ENCODE data around the gene LAIR2.
"Not testable (repeated sequence)": the region's sequence is repeated elsewhere in the genome, so short reads cannot be mapped to it uniquely, and the experiment has no call there.

LAIR2 gene

DNA sequence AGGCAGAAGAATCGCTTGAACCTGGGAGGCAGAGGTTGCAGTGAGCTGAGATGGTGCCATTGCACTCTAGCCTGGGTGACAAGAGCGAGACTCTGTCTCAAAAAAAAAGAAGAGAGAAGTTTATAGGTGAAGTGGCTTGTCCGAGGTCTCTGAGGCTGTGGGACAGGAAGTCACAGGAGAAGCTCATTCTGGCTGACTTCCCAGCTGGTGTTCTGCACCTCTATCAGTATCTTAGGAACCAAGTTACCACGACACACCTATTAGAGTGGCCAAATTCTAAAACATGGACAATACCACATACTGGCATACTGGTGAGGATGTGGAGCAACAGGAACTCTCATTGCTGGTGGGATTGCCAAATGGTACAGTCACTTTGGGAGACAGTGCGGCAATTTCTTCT lies 7.3 kb upstream of the LAIR2 start:
- DNase-seq: not testable (repeated sequence)

DNA sequence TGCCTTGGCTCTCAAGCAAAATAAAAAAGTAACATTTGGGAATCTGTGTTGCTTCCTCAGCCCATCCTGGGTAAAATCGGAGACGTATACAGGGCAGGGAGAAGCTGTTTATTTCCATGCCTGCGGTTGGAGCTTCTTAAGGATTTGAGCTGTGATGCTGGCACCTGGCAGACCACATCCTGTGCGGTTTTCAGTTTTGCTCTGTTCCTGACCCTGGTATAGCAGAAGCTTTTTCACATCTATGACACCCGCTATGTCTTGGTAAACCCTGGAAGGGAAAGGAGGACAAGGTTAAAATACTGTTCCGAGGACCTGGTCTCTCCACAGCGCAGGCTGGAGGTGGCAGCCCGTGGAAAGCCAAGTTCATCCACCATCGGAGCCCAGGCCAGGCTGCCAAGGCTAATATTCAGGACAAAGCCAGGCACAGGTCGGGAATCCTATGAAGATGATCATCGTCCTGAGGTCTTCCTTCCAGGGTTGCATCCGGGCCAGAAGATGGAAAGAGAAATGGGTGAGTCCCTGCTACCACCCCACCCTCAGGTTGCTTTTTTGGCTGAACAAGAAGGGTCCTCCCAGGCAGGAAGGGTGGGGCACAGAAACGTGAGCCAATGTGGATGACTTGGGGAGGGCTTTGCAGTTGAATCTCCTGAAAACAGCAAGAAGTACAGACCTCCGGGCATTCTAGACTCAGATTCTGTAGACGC lies 4.7 kb upstream of the LAIR2 start:
- not testable (repeated sequence) for DNase-seq

DNA sequence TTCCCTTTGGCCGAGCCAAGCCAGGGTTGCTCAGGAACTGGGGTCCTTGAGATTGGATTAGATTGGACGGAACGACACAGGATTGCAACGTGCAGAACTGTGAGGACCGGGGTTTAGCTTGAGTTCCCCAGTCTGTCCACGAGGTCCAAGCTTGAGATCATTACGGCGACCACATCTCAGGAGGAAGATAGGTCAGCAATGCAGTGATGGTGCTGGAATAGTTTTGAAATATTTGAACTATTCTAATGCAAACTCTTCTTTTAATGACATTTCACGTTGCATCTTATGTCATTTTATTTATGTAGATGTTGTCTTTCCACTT lies 4.2 kb upstream of the LAIR2 start:
- DNase-seq: not testable (repeated sequence)

GRCh38 chr19:54505542-54505941 lies 2.9 kb downstream of the LAIR2 start:
- DNase-seq: not testable (repeated sequence)

GRCh38 chr19:54506079-54506478 lies 3.4 kb downstream of the LAIR2 start:
- DNase-seq: no peak

DNA sequence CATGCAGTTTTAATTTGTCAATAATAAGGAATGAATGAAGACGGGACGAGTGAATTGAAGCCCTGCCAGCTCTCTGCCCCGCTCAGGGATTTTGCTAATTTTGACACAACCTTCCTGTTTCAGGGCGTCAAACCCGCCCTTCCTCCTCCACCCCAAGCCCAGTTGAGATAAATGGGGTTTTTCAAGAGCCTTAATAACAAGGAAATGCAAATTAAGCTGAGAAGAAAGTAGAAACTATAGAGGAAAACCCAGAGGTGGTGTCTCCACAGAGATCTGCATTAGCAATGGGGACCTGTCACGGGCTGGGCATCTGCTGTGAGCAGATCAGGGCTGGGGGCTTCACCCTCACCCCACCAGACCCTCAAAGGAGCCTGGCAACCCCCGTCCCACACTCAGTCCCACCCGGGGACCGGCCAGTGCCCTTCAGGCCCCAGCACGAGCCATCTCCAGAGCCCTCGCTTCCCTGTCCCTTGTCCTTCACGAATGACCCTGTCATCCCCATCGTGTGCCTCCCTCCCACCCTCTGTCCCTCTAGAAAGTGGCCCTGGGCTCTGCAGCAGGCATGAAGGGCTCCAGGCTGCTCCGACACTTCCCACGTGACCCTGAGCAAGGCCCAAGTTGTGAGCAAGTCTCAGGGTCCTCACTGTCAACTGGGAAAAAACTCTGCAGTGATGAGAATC lies 4.5 kb downstream of the LAIR2 start:
- not testable (repeated sequence) for DNase-seq

GRCh38 chr19:54507824-54508223 lies 5.2 kb downstream of the LAIR2 start:
- no peak for DNase-seq

GRCh38 chr19:54508487-54508886 lies 5.9 kb downstream of the LAIR2 start:
- DNase-seq: not testable (repeated sequence)

- not testable (repeated sequence) for DNase-seq
Measured at GRCh38 chr19:54509200-54509940, 6.7 kb downstream of the LAIR2 start.

GRCh38 chr19:54515156-54515555 lies 12.5 kb downstream of the LAIR2 start:
- DNase-seq: no peak

DNA sequence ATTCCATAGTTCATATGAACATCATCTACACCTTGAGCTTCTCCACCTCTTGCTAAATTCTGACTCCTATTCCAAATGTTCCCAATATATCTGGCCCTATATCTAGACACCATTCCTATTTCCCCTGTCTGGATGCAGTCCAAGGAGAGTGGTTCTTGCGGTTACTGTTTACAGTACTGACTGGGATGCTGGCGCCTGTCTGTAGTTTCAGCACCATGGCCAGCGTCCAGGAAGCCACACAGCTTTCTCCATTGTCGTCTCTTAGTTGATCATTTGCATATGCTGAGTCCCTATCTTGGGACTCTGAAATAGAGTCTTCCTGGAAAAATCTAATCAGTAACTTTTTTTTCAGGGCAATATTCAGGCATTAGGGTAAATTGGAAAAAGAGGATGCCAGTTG lies 14.9 kb downstream of the LAIR2 start:
- DNase-seq: peak; percentile 43

DNA sequence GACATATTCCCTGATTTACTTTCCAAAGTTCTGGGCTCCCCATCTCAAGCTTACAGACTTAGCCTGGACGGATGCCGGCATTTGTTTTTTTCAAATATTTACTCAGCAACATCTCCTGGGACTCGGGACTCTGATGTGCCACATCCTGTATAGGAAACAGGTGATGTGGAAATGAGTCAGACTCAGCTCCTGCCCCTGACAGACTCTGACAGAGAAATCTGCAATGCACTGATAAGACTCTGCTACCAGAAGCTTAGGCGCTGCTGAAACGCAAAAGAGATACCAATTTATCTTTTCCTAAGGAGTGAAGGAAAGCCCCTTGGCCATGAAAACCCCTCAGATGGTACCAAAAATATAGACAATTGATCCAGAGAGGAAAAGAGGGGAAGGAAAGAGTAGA lies 16.2 kb downstream of the LAIR2 start:
- peak; percentile 53 for DNase-seq

GRCh38 chr19:54521022-54521859 lies 18.6 kb downstream of the LAIR2 start:
- no peak for DNase-seq

GRCh38 chr19:54521860-54522513 lies 19.4 kb downstream of the LAIR2 start:
- DNase-seq: no peak

DNA sequence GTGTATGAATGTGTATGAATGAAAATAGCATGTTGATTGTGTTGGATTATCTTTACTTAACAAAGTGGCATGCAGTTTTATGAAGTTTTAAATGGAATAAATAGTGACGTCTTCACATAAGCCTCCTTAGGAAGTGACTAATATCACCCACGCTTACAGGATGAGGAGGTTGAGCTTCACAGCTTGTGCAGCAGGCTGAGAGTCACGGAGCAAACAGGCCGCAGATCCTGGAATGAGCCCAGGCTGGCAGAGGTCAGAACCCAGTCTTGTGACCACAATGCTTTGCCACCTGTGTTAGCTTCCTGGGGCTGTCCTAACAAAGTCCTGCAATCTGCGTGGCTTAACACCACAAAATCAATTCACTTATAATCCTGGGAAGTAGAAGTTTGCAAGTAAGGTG lies 20.8 kb downstream of the LAIR2 start:
- DNase-seq: no peak

DNA sequence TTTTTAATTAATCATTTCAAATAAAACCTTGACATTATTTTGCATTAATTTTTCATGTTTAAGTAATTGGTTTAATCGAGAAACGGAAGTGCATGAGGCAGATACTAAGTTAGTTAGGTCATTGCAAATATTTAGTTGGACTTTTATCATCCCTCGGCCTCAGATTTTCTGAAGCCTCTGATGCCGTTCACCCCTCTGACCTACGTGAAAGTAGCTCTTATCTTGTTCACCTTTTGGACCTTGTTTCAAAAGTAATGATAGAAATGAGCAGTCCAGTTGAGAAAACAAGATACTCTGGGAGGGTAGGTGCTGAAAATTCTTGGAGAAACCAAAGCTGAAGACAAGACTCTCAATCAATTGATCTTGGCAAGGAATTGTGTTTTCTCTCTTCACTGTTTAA lies 23.0 kb downstream of the LAIR2 start:
- DNase-seq: no peak

- no peak for DNase-seq
Measured at GRCh38 chr19:54526972-54527371, 24.3 kb downstream of the LAIR2 start.

DNA sequence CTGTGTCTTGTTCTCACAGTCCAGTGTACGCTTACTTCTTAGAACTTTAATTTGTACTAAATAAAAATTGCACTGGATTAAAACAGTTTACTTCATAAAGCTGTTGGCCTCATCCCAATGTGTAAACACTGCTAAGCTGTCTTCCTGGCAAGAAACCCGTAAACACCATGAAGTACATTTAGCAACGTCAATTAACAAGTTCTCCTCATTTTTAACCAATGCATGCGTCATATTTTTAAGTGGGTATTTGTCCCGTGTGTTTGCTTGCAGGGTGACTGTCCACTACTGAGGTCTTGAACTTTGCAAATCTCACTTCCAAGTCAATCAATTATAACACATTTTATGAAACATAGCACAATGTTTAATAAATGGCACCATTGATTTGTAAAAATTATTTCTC lies 28.2 kb downstream of the LAIR2 start:
- DNase-seq: no peak

GRCh38 chr19:54532528-54532927 lies 29.9 kb downstream of the LAIR2 start:
- DNase-seq: peak; percentile 53

DNA sequence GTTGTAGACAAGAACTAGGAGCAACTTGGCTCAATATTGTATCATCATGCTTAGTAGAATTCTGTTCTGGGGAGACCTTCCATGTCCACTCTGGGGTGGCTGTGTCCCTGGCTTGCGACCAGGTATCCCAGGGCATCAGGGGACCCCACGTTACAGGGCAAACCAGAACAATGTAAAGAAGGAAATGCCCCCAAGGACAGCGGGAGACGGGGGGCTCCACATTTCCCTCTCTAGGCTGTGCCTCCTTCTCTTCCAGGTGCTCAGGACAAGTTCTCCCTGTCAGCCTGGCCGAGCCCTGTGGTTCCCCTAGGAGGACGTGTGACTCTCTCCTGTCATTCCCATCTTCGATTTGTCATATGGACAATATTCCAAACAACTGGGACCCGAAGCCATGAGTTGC lies 30.8 kb downstream of the LAIR2 start:
- DNase-seq: no peak

DNA sequence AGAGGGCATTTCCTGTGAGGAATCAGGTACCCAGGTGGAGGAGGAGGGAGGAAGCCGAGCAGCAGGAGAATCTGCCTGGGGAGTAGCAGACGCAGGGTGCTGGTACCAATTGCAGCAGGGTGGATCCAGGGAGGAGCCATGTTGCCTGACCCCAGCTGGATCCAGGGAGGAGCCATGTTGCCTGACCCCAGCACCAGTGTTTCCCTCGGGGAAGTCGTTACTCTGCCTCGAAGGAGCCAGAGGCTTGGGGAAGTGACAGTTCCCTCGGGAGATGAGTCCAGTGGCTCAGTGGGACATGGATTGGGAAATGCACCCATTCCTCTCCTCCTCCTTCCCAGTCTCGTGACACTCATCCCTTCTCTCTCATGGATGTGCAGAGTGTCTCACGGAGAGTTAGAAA lies 31.5 kb downstream of the LAIR2 start:
- DNase-seq: no peak

DNA sequence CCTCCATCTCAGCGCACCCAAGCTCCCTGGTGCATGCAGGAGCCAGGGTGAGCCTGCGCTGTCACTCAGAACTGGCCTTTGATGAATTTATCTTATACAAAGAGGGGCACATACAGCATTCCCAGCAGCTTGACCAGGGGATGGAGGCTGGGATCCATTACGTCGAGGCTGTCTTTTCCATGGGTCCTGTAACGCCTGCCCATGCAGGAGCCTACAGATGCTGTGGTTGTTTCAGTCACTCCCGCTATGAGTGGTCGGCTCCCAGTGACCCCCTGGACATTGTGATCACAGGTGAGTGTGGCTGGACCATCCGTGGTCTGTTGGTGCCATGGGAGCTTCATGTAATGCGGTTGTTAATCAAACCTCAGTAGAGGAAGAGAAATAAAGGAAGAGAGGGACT lies 33.0 kb downstream of the LAIR2 start:
- DNase-seq: no peak

- no peak for DNase-seq
Measured at GRCh38 chr19:54536956-54537355, 34.3 kb downstream of the LAIR2 start.

Data from NK-92 treated with Interleukin-12 subunit alpha and Interleukin-12 subunit beta, amount 100 ng/mL, for 24 hours (cell line).